CD4-positive, alpha-beta T cell treated with Interleukin-17A for 1 hour (primary cell): ENCODE data around the gene INTS11.
A peak's percentile ranks its signal among the peaks of the same experiment; 100 is the strongest.

Experiments used
- DNase-seq: peaks from one replicate; pipeline ENCODE4 v3.0.0-alpha.2; 2020

Gene INTS11

GRCh38 chr1:1284221-1285101 is 40.0 kb downstream of the INTS11 start:
- DNase-seq = no peak

- no peak for DNase-seq
Observed at GRCh38 chr1:1283821-1284220, 40.6 kb downstream of the INTS11 start.

GRCh38 chr1:1282998-1283397 is 41.5 kb downstream of the INTS11 start:
- DNase-seq = no peak

GRCh38 chr1:1281533-1282321 is 42.7 kb downstream of the INTS11 start:
- no peak for DNase-seq

GRCh38 chr1:1280782-1281481 is 43.5 kb downstream of the INTS11 start:
- DNase-seq = no peak

GRCh38 chr1:1279028-1279427 is 45.4 kb downstream of the INTS11 start:
- no peak for DNase-seq

GRCh38 chr1:1278620-1279019 is 45.8 kb downstream of the INTS11 start:
- no peak for DNase-seq

GRCh38 chr1:1275836-1276235 is 48.6 kb downstream of the INTS11 start:
- no peak for DNase-seq

- no peak for DNase-seq
Observed at GRCh38 chr1:1274931-1275431, 49.5 kb downstream of the INTS11 start.

- DNase-seq = no peak
Observed at GRCh38 chr1:1274299-1274930, 50.0 kb downstream of the INTS11 start.

GRCh38 chr1:1273512-1274298 is 50.8 kb downstream of the INTS11 start, which contains the start of gene UBE2J2:
Gene UBE2J2 (minus strand): TSS chr1:1273854. CDS start chr1:1267992, 5,862 bp downstream.
- DNase-seq = peak; percentile 93

- no peak for DNase-seq
Observed at GRCh38 chr1:1273209-1273511, 51.3 kb downstream of the INTS11 start.

GRCh38 chr1:1272341-1273208 is 51.9 kb downstream of the INTS11 start:
- no peak for DNase-seq

GRCh38 chr1:1270813-1271212 is 53.6 kb downstream of the INTS11 start:
- DNase-seq = no peak

GRCh38 chr1:1268284-1268682 is 56.2 kb downstream of the INTS11 start:
- DNase-seq = no peak

- DNase-seq = no peak
Observed at GRCh38 chr1:1267488-1268283, 56.8 kb downstream of the INTS11 start.

- peak; percentile 17 for DNase-seq
Observed at GRCh38 chr1:1264868-1265272, 59.6 kb downstream of the INTS11 start.

GRCh38 chr1:1264026-1264425 is 60.4 kb downstream of the INTS11 start:
- DNase-seq = no peak

GRCh38 chr1:1262758-1263157 is 61.7 kb downstream of the INTS11 start:
- DNase-seq = no peak

- no peak for DNase-seq
Observed at GRCh38 chr1:1262071-1262470, 62.4 kb downstream of the INTS11 start.
